HG02642 (cell line): ENCODE results near the gene ANKDD1A.

Experiments used
- ATAC-seq: cut with Tn5 transposase; IDR thresholded peaks from one replicate; pipeline ENCODE4 v1.9.1; 2021; ENCODE audit warnings: mild to moderate bottlenecking; ENCODE audit not compliant: unreplicated experiment, poor library complexity

Gene ANKDD1A

GRCh38 chr15:64911311-64912186 lies at the start of gene ANKDD1A:
Gene ANKDD1A, plus strand, starts transcription at chr15:64911902. Its CDS starts 29 bp downstream, at chr15:64911931.
- ATAC-seq = peak; percentile 75

GRCh38 chr15:64861960-64862359 lies 49.7 kb upstream of the ANKDD1A start:
- ATAC-seq = no peak

GRCh38 chr15:64862408-64862807 lies 49.3 kb upstream of the ANKDD1A start:
- no peak for ATAC-seq

GRCh38 chr15:64864068-64864467 lies 47.6 kb upstream of the ANKDD1A start:
- no peak for ATAC-seq

- peak; percentile 63 for ATAC-seq
Measured at GRCh38 chr15:64865126-64865997, 46.3 kb upstream of the ANKDD1A start.

GRCh38 chr15:64865998-64866520 lies 45.6 kb upstream of the ANKDD1A start:
- no peak for ATAC-seq

GRCh38 chr15:64869501-64869900 lies 42.2 kb upstream of the ANKDD1A start:
- no peak for ATAC-seq

- no peak for ATAC-seq
Measured at GRCh38 chr15:64870353-64870752, 41.3 kb upstream of the ANKDD1A start.

GRCh38 chr15:64875641-64876223 lies 36.0 kb upstream of the ANKDD1A start:
- ATAC-seq = no peak

GRCh38 chr15:64877435-64877834 lies 34.3 kb upstream of the ANKDD1A start:
- no peak for ATAC-seq

- ATAC-seq = no peak
Measured at GRCh38 chr15:64878705-64879104, 33.0 kb upstream of the ANKDD1A start.

GRCh38 chr15:64883100-64883581 lies 28.6 kb upstream of the ANKDD1A start:
- no peak for ATAC-seq

- ATAC-seq = peak; percentile 74
Measured at GRCh38 chr15:64883997-64884511, 27.6 kb upstream of the ANKDD1A start.

GRCh38 chr15:64884679-64885078 lies 27.0 kb upstream of the ANKDD1A start:
- ATAC-seq = no peak

- ATAC-seq = no peak
Measured at GRCh38 chr15:64888336-64888735, 23.4 kb upstream of the ANKDD1A start.

GRCh38 chr15:64891561-64891960 lies 20.1 kb upstream of the ANKDD1A start:
- ATAC-seq = no peak

- no peak for ATAC-seq
Measured at GRCh38 chr15:64892847-64893403, 18.8 kb upstream of the ANKDD1A start.

- ATAC-seq = peak; percentile 75
Measured at GRCh38 chr15:64893481-64894394, 18.0 kb upstream of the ANKDD1A start.
